GM11168 (cell line): Measurements from ENCODE around the gene TYR.
"Not testable (repeated sequence)": the region's sequence is repeated elsewhere in the genome, so short reads cannot be mapped to it uniquely, and the experiment has no call there.

Source experiments
- in situ Hi-C: fragments of 300-500 bp; cut with MboI; formaldehyde crosslinking; loops from one replicate; pipeline ENCODE4 v1.12.0; 2022; ENCODE audit warnings: low sequenced_read_pairs; ENCODE audit not compliant: unreplicated experiment

The TYR gene

GRCh38 chr11:89177691-89178231 lies at the start of gene TYR:
Gene TYR (plus strand): TSS chr11:89177875. CDS start chr11:89177954, 79 bp downstream.
- in situ Hi-C loops: no loop called here

GRCh38 chr11:89136606-89137005 lies 41.1 kb upstream of the TYR start:
- in situ Hi-C loops: no loop called here

GRCh38 chr11:89147229-89147628 lies 30.4 kb upstream of the TYR start:
- in situ Hi-C loops: no loop called here

GRCh38 chr11:89159974-89160373 lies 17.7 kb upstream of the TYR start:
- in situ Hi-C loops: no loop called here

- in situ Hi-C loops: no loop called here
These were observed 15.7 kb upstream of the TYR start for GRCh38 chr11:89161949-89162348.

- in situ Hi-C loops: no loop called here
These were observed 14.0 kb upstream of the TYR start for GRCh38 chr11:89163686-89164085.

- in situ Hi-C loops: no loop called here
These were observed 9.3 kb upstream of the TYR start for GRCh38 chr11:89168396-89168795.

GRCh38 chr11:89175796-89176195 lies 1.9 kb upstream of the TYR start:
- in situ Hi-C loops: no loop called here

GRCh38 chr11:89176938-89177337 lies 737 bp upstream of the TYR start:
- in situ Hi-C loops: no loop called here

GRCh38 chr11:89181111-89181510 lies 3.4 kb downstream of the TYR start:
- in situ Hi-C loops: no loop called here

- in situ Hi-C loops: no loop called here
These were observed 5.3 kb downstream of the TYR start for GRCh38 chr11:89182773-89183518.

- in situ Hi-C loops: no loop called here
These were observed 6.3 kb downstream of the TYR start for GRCh38 chr11:89184021-89184420.

GRCh38 chr11:89189776-89190175 lies 12.1 kb downstream of the TYR start:
- in situ Hi-C loops: no loop called here

GRCh38 chr11:89201138-89201537 lies 23.5 kb downstream of the TYR start:
- in situ Hi-C loops: no loop called here

- in situ Hi-C loops: no loop called here
These were observed 26.1 kb downstream of the TYR start for GRCh38 chr11:89203814-89204213.

GRCh38 chr11:89205378-89205777 lies 27.7 kb downstream of the TYR start:
- in situ Hi-C loops: no loop called here

- in situ Hi-C loops: no loop called here
These were observed 43.1 kb downstream of the TYR start for GRCh38 chr11:89220684-89221339.

GRCh38 chr11:89235083-89235482 lies 57.4 kb downstream of the TYR start:
- in situ Hi-C loops: no loop called here

GRCh38 chr11:89235976-89236375 lies 58.3 kb downstream of the TYR start:
- in situ Hi-C loops: no loop called here

GRCh38 chr11:89247007-89247406 lies 69.3 kb downstream of the TYR start:
- in situ Hi-C loops: not testable (repeated sequence)

- in situ Hi-C loops: no loop called here
These were observed 71.5 kb downstream of the TYR start for GRCh38 chr11:89249196-89249595.

- in situ Hi-C loops: not testable (repeated sequence)
These were observed 83.8 kb downstream of the TYR start for GRCh38 chr11:89261483-89261882.
